Fibroblast of villous mesenchyme (primary cell): ENCODE data around the gene MCTP2. TPM values are rescaled to one million over a fixed set of nuclear protein-coding genes. Genes with fewer than 3 reads are reported as not detected.

Experiments used
- DNase-seq: peaks from one replicate; pipeline ENCODE4 v3.0.0-alpha.2; 2010; ENCODE audit warnings: low read depth
- H3K4me3 ChIP-seq: 2 replicates; pipeline ENCODE4 v1.5.1; 2011; ENCODE audit warnings: low read depth, mild to moderate bottlenecking, low read length
- CTCF ChIP-seq: IDR thresholded peaks from 2 replicates; pipeline ENCODE4 v1.5.1; 2012; ENCODE audit warnings: low read depth, mild to moderate bottlenecking, low read length; ENCODE audit not compliant: insufficient read depth
- total RNA-seq: library from RNA; depleted of rRNA; stranded (reverse); fragments of >200 nt; gene quantifications from 2 replicates; pipeline ENCODE4 v1.2.3, GENCODE V29; 2012

MCTP2 gene
- total RNA-seq, 1 donor: 2.2 TPM

GRCh38 chr15:94266789-94267188 lies 35.4 kb downstream of the MCTP2 start:
- no peak for TF ChIP-seq CTCF
- no peak overlapping the region for H3K4me3 ChIP-seq
- DNase-seq: no peak

- H3K4me3 ChIP-seq: no peak overlapping the region
- no peak for TF ChIP-seq CTCF
- no peak for DNase-seq
Measured at GRCh38 chr15:94269954-94270353, 38.6 kb downstream of the MCTP2 start.

GRCh38 chr15:94270570-94270969 lies 39.2 kb downstream of the MCTP2 start:
- no peak overlapping the region for H3K4me3 ChIP-seq
- no peak for DNase-seq
- TF ChIP-seq CTCF: no peak

- TF ChIP-seq CTCF: no peak
- DNase-seq: peak; percentile 42
- H3K4me3 ChIP-seq: no peak overlapping the region
Measured at GRCh38 chr15:94272251-94272898, 41.0 kb downstream of the MCTP2 start.

GRCh38 chr15:94273826-94274225 lies 42.5 kb downstream of the MCTP2 start:
- H3K4me3 ChIP-seq: no peak overlapping the region
- peak; percentile 41 for DNase-seq
- no peak for TF ChIP-seq CTCF

- no peak for TF ChIP-seq CTCF
- no peak overlapping the region for H3K4me3 ChIP-seq
- DNase-seq: no peak
Measured at GRCh38 chr15:94274745-94275144, 43.4 kb downstream of the MCTP2 start.

- TF ChIP-seq CTCF: no peak
- no peak for DNase-seq
- no peak overlapping the region for H3K4me3 ChIP-seq
Measured at GRCh38 chr15:94277485-94277884, 46.1 kb downstream of the MCTP2 start.
